ENCODE data around the gene RNF126.

DNA sequence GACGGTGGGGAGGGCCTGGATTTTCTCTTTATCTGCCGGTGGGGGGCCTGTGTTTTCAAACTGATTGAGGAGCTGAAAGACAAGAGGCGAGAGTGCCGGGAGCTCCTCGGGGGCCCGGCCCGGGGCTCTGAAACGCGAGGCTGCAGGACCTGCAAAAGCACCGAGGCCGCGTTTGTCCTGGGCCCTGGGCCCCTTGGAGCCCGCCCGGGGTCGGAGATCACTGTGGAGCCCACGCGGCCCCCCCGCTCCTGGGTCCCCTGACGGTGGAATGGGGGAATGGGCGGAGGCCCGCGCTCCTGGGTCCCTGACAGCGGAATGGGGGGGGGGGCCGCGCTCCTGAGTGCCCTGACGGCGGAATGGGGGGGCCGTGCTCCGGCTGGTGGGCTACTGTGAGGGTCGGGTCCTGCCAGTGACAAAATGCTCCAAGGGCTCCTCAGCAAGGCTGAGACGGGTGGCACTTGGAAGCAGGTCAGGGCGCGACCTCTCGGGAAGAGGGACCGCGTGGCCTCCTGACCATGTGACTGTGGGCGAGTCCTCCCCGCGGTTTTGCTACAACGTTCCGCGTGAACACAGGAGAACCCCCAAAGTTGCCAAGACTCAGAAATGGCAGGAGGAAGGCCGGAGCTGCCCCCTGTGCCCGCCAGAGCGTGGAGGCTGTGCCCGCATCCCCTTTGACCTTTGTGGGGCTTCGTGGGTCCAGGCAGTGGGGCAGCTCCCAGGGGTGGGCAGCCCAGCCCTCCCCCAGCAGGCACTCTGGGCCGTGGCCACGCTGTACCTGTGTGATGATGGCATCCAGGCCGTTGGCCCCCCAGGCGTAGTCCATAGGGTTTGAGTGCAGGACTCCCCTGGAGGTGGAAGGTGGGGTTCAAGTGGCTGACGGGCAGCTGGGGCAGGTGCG lies 13.9 kb downstream of the RNF126 start:
- TF ChIP-seq, protein P1, sequence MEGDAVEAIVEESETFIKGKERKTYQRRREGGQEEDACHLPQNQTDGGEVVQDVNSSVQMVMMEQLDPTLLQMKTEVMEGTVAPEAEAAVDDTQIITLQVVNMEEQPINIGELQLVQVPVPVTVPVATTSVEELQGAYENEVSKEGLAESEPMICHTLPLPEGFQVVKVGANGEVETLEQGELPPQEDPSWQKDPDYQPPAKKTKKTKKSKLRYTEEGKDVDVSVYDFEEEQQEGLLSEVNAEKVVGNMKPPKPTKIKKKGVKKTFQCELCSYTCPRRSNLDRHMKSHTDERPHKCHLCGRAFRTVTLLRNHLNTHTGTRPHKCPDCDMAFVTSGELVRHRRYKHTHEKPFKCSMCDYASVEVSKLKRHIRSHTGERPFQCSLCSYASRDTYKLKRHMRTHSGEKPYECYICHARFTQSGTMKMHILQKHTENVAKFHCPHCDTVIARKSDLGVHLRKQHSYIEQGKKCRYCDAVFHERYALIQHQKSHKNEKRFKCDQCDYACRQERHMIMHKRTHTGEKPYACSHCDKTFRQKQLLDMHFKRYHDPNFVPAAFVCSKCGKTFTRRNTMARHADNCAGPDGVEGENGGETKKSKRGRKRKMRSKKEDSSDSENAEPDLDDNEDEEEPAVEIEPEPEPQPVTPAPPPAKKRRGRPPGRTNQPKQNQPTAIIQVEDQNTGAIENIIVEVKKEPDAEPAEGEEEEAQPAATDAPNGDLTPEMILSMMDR (IDR thresholded peaks at IDR 0.05), result no peak
- TF ChIP-seq, protein P2, sequence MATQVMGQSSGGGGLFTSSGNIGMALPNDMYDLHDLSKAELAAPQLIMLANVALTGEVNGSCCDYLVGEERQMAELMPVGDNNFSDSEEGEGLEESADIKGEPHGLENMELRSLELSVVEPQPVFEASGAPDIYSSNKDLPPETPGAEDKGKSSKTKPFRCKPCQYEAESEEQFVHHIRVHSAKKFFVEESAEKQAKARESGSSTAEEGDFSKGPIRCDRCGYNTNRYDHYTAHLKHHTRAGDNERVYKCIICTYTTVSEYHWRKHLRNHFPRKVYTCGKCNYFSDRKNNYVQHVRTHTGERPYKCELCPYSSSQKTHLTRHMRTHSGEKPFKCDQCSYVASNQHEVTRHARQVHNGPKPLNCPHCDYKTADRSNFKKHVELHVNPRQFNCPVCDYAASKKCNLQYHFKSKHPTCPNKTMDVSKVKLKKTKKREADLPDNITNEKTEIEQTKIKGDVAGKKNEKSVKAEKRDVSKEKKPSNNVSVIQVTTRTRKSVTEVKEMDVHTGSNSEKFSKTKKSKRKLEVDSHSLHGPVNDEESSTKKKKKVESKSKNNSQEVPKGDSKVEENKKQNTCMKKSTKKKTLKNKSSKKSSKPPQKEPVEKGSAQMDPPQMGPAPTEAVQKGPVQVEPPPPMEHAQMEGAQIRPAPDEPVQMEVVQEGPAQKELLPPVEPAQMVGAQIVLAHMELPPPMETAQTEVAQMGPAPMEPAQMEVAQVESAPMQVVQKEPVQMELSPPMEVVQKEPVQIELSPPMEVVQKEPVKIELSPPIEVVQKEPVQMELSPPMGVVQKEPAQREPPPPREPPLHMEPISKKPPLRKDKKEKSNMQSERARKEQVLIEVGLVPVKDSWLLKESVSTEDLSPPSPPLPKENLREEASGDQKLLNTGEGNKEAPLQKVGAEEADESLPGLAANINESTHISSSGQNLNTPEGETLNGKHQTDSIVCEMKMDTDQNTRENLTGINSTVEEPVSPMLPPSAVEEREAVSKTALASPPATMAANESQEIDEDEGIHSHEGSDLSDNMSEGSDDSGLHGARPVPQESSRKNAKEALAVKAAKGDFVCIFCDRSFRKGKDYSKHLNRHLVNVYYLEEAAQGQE (IDR thresholded peaks at IDR 0.05; ENCODE audit: insufficient read depth in 1 of 2, low read depth in 2 of 2, low read length in 1 of 2), result no peak

All from Panc1 (cell line).